ENCODE measurements around the gene PARD3. TPM values are rescaled to one million over a fixed set of nuclear protein-coding genes. Genes with fewer than 3 reads are reported as not detected.

PARD3 gene
- total RNA-seq, 1 donor from 2014 or later: 26.0 TPM

DNA sequence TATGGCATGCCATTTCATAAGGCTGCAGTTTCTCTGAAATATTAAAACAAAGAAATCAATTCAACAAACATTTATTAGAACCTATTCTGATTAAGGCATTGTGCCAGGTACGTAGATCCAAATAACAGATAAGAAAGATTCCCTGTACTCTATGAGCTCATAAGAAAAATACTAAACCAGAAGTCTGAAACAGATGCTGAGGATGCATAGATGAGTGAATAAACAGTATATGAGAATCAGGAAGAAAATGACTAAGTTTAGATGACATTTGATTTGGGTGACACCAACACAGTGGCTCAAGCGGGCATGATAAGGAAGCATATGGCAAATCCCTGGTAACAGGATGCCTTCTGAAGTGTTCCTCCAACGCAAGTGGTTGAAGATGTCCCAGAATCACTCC is 477.2 kb downstream of the PARD3 start:
- Mint-ChIP-seq H3K27ac (ENCODE audit: unreplicated experiment) (no peak overlapping the region), H3K27me3 (ENCODE audit: low read depth) (no peaks in the 10 kb centered on the region), H3K4me3 (ENCODE audit: unreplicated experiment) (no peak overlapping the region), H3K4me1 (ENCODE audit: low read depth) (peaks cover 53% of the 10 kb centered on the region), H3K36me3 (ENCODE audit: low read depth) (no peaks in the 10 kb centered on the region), H3K9me3 (ENCODE audit: low read depth) (no peaks in the 10 kb centered on the region)
- TF ChIP-seq, protein P1, sequence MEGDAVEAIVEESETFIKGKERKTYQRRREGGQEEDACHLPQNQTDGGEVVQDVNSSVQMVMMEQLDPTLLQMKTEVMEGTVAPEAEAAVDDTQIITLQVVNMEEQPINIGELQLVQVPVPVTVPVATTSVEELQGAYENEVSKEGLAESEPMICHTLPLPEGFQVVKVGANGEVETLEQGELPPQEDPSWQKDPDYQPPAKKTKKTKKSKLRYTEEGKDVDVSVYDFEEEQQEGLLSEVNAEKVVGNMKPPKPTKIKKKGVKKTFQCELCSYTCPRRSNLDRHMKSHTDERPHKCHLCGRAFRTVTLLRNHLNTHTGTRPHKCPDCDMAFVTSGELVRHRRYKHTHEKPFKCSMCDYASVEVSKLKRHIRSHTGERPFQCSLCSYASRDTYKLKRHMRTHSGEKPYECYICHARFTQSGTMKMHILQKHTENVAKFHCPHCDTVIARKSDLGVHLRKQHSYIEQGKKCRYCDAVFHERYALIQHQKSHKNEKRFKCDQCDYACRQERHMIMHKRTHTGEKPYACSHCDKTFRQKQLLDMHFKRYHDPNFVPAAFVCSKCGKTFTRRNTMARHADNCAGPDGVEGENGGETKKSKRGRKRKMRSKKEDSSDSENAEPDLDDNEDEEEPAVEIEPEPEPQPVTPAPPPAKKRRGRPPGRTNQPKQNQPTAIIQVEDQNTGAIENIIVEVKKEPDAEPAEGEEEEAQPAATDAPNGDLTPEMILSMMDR (IDR thresholded peaks at IDR 0.05): no peak
- no peak for DNase-seq (ENCODE audit: low spot score)

DNA sequence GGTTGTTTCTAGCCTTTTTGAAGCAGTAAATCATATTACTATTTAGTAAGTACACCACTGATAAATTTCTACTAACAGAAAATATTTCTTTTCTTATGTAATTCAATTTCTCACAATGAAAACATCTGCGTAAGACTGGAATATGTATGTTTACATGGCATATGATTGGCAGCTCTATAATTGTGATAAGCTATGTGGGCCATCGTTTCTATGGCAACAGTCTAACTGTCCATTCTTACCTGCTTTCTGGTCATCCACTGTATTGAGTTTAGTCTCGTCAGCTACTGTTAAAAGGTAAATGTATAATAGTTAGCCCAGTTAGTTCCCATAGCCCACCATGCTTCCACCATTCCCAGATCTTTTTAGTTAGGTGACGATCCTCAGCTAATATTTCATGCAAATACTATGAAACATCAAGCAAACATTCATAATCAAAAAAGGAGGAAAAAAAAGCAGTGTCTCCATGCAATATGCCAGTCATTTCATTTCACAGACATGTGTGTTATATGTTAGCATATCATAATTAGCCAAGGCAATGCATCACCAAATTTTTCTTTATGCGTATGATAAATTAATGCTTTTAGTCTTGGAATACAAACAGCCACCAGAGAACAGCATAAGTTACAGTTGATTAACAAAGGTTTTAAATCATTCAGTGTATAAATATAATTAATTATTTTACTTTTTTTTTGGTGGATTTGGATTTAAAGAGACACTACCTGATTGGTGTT is 479.0 kb downstream of the PARD3 start:
- Mint-ChIP-seq H3K4me1 (ENCODE audit: low read depth) (peaks cover 48% of the 10 kb centered on the region), H3K27ac (ENCODE audit: unreplicated experiment) (no peak overlapping the region), H3K27me3 (ENCODE audit: low read depth) (no peaks in the 10 kb centered on the region), H3K9me3 (ENCODE audit: low read depth) (no peaks in the 10 kb centered on the region), H3K36me3 (ENCODE audit: low read depth) (no peaks in the 10 kb centered on the region), H3K4me3 (ENCODE audit: unreplicated experiment) (no peak overlapping the region)
- TF ChIP-seq, protein P1 (IDR thresholded peaks at IDR 0.05): no peak
- DNase-seq (ENCODE audit: low spot score): no peak

DNA sequence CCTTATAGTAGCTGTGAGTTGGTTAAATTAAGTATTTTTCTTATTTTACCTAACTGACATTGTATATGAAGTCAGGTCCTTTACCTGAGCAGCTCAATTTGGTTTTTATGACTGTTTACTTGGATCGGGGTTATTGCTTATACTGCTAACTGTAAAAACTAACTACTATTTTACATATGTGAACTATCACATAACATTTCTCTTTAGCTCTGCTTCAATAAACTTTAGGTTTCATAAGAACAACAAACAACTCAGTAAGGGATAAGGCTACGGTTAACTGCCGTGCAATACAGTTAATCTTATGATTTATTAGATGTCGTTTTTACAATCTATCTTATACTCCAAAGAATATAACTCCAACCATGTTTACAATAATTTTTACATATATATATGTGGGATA is 480.2 kb downstream of the PARD3 start:
- H3K27me3 Mint-ChIP-seq (ENCODE audit: low read depth): no peaks in the 10 kb centered on the region
- no peak overlapping the region for H3K27ac Mint-ChIP-seq (ENCODE audit: unreplicated experiment)

DNA sequence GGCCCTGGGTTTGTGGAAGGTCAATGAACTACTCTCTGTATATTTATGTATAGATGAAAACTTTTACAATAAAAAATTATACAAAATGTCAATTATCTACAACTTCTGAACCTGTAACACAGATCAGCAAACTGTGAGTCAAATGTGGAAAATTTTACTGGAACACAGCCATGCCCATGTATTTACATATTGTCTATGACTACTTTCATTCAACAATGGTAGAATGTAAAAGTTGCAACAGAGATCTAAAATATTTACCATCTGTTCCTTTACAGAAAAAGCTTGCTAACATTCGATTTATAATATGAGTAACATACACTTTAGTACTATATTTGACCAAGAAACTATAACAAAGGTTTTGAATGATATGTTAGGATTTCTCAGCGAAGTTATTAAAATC is 481.6 kb downstream of the PARD3 start:
- Mint-ChIP-seq H3K4me1 (ENCODE audit: low read depth) (peaks cover 24% of the 10 kb centered on the region), H3K36me3 (ENCODE audit: low read depth) (no peaks in the 10 kb centered on the region), H3K27me3 (ENCODE audit: low read depth) (no peaks in the 10 kb centered on the region), H3K27ac (ENCODE audit: unreplicated experiment) (no peak overlapping the region), H3K9me3 (ENCODE audit: low read depth) (no peaks in the 10 kb centered on the region), H3K4me3 (ENCODE audit: unreplicated experiment) (no peak overlapping the region)
- TF ChIP-seq, protein P1 (IDR thresholded peaks at IDR 0.05): no peak
- DNase-seq (ENCODE audit: low spot score): no peak

More for the DNA sequence above, 480.2 kb downstream of the PARD3 start:
- Mint-ChIP-seq H3K9me3 (ENCODE audit: low read depth) (no peaks in the 10 kb centered on the region), H3K4me1 (ENCODE audit: low read depth) (peaks cover 36% of the 10 kb centered on the region), H3K36me3 (ENCODE audit: low read depth) (no peaks in the 10 kb centered on the region), H3K4me3 (ENCODE audit: unreplicated experiment) (no peak overlapping the region)
- TF ChIP-seq, protein P1 (IDR thresholded peaks at IDR 0.05): no peak
- DNase-seq (ENCODE audit: low spot score): no peak

DNA sequence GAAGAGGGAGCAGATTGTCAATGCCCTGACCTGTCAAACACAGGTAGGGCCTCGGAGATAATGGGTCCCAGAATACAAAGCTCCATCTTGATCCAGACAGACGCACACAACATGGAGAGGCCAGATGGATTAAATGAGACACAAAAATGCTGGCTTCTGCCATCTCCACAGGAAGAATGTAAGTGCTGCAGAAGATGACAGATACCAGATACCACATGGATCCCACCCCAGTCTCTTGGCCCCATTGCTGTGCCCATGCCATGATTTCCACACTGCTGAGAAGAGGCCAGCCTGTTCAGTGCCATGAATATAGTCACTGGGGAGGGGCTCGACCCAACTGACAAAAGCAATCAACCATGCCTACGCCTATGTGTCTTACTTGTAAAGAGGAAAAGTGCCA is 487.9 kb downstream of the PARD3 start:
- H3K27me3 Mint-ChIP-seq (ENCODE audit: low read depth): no peaks in the 10 kb centered on the region
- H3K9me3 Mint-ChIP-seq (ENCODE audit: low read depth): no peaks in the 10 kb centered on the region
- no peak overlapping the region for H3K4me3 Mint-ChIP-seq (ENCODE audit: unreplicated experiment)
- peaks cover 18% of the 10 kb centered on the region for H3K4me1 Mint-ChIP-seq (ENCODE audit: low read depth)
- H3K36me3 Mint-ChIP-seq (ENCODE audit: low read depth): peaks cover 9% of the 10 kb centered on the region
- TF ChIP-seq, protein P1 (IDR thresholded peaks at IDR 0.05): no peak
- DNase-seq (ENCODE audit: low spot score): no peak
- no peak overlapping the region for H3K27ac Mint-ChIP-seq (ENCODE audit: unreplicated experiment)

All from chondrocyte (in vitro differentiated cells).